Measurements from ENCODE around the gene CFAP161.
A peak's percentile ranks its signal among the peaks of the same experiment; 100 is the strongest.

The CFAP161 gene

DNA sequence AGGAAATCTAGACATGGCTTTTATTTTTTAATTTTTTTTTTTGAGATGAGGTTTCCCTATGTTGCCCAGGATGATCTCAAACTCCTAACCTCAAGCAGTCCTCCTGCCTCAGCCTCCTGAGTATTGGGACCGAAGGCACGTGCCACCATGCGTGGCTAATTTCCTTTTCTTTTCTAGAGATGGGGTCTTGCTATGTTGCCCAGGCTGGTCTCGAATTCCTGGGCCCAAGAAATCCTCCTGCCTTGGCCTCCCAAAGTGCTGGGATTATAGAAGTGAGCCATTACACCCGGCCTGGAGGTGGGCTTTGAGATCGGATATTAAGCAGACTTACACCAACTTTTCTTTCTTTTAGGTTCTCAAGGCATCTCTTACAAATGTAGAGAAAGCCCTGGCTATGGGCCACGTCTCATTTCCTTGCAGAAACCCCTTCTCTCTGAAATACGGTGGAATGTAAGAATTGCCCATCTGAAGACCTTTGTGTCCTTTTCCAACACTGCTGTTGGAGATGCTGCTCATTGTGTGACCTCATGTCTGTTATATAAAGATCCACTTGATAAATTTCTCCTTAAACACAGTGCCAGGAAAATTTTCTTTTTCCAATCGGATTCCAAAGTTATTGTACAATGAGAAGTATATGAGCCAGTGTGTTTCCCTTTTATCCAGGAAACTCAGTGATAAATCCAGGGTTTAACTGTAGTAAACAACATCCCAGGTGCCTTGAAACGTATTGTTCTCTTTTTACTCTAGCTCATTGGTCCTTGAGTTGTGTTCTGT, 36.8 kb upstream of the CFAP161 start:
- peak overlapping the region; percentile 2; the same call in 1 of the 2 replicates for H3K9ac ChIP-seq (ENCODE audit: low read length)
- H3K27ac ChIP-seq (ENCODE audit: low read length): peak overlapping the region; percentile 87; the same call in 1 of the 2 replicates
- H3K4me3 ChIP-seq (ENCODE audit: low read length): no peak overlapping the region
- peaks cover 23% of the 10 kb centered on the region for H3F3A ChIP-seq (ENCODE audit: insufficient read depth, low read length)
- no peaks in the 10 kb centered on the region; the same call in 1 of the 2 replicates for H3K27me3 ChIP-seq (replicated peaks; ENCODE audit: insufficient read depth, low read length)
- H2AFZ ChIP-seq (ENCODE audit: low read length): no peak overlapping the region
- peaks cover 23% of the 10 kb centered on the region for H3K4me1 ChIP-seq (ENCODE audit: low read length)
- no peaks in the 10 kb centered on the region for H3K36me3 ChIP-seq (replicated peaks; ENCODE audit: insufficient read depth, low read length)
- no peak for TF ChIP-seq EZH2 (optimal IDR thresholded peaks at IDR 0.05; ENCODE audit: low read depth, low read length)
- TF ChIP-seq EZH2phosphoT487 (IDR thresholded peaks at IDR 0.05; ENCODE audit: low read length): no peak
- TF ChIP-seq, protein P1, sequence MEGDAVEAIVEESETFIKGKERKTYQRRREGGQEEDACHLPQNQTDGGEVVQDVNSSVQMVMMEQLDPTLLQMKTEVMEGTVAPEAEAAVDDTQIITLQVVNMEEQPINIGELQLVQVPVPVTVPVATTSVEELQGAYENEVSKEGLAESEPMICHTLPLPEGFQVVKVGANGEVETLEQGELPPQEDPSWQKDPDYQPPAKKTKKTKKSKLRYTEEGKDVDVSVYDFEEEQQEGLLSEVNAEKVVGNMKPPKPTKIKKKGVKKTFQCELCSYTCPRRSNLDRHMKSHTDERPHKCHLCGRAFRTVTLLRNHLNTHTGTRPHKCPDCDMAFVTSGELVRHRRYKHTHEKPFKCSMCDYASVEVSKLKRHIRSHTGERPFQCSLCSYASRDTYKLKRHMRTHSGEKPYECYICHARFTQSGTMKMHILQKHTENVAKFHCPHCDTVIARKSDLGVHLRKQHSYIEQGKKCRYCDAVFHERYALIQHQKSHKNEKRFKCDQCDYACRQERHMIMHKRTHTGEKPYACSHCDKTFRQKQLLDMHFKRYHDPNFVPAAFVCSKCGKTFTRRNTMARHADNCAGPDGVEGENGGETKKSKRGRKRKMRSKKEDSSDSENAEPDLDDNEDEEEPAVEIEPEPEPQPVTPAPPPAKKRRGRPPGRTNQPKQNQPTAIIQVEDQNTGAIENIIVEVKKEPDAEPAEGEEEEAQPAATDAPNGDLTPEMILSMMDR (IDR thresholded peaks at IDR 0.05; ENCODE audit: low read length): no peak
- H3K79me2 ChIP-seq (ENCODE audit: low read length): no peaks in the 10 kb centered on the region
- no peaks in the 10 kb centered on the region for H3K9me3 ChIP-seq (replicated peaks; ENCODE audit: insufficient read depth, low read length)
- no peaks in the 10 kb centered on the region for H4K20me1 ChIP-seq (ENCODE audit: insufficient read depth, low read length)
- H3K9me2 ChIP-seq (replicated peaks; ENCODE audit: insufficient read depth, low read length): no peaks in the 10 kb centered on the region
- DNase-seq: no peak
- H3K4me2 ChIP-seq (ENCODE audit: low read depth, low read length): peak overlapping the region; percentile 56

DNA sequence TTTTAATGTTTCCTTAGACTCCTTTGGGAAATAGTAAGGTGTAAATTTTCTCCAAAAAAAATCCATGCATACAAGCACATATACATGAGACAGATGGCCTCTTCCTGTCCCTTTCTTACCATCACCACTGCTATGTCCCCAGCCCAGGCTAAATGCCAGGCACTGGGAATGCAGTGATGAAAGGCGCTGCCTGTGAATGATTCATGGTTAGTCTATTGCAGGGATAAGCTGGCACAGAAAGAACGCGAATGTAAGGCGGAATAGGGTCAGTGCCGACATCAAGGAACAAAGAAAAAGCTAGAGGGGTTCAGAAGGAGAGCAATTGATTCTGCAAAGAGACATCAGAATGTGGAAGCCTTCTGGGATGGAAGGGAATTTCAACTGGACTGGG, 36.2 kb upstream of the CFAP161 start:
- peaks cover 23% of the 10 kb centered on the region for H3K4me1 ChIP-seq (ENCODE audit: low read length)
- TF ChIP-seq EZH2 (optimal IDR thresholded peaks at IDR 0.05; ENCODE audit: low read depth, low read length): no peak
- no peak for TF ChIP-seq EZH2phosphoT487 (IDR thresholded peaks at IDR 0.05; ENCODE audit: low read length)
- TF ChIP-seq, protein P1 (IDR thresholded peaks at IDR 0.05; ENCODE audit: low read length): no peak
- no peaks in the 10 kb centered on the region for H3K9me3 ChIP-seq (replicated peaks; ENCODE audit: insufficient read depth, low read length)
- no peaks in the 10 kb centered on the region for H4K20me1 ChIP-seq (ENCODE audit: insufficient read depth, low read length)
- no peak overlapping the region for H2AFZ ChIP-seq (ENCODE audit: low read length)
- no peak overlapping the region for H3K4me3 ChIP-seq (ENCODE audit: low read length)
- H3K9ac ChIP-seq (ENCODE audit: low read length): no peak overlapping the region
- no peak for DNase-seq
- no peak overlapping the region for H3K4me2 ChIP-seq (ENCODE audit: low read depth, low read length)
- H3K79me2 ChIP-seq (ENCODE audit: low read length): no peaks in the 10 kb centered on the region
- H3F3A ChIP-seq (ENCODE audit: insufficient read depth, low read length): peaks cover 23% of the 10 kb centered on the region
- H3K9me2 ChIP-seq (replicated peaks; ENCODE audit: insufficient read depth, low read length): no peaks in the 10 kb centered on the region
- no peak overlapping the region for H3K27ac ChIP-seq (ENCODE audit: low read length)
- H3K36me3 ChIP-seq (replicated peaks; ENCODE audit: insufficient read depth, low read length): no peaks in the 10 kb centered on the region
- H3K27me3 ChIP-seq (replicated peaks; ENCODE audit: insufficient read depth, low read length): no peaks in the 10 kb centered on the region; the same call in 1 of the 2 replicates

DNA sequence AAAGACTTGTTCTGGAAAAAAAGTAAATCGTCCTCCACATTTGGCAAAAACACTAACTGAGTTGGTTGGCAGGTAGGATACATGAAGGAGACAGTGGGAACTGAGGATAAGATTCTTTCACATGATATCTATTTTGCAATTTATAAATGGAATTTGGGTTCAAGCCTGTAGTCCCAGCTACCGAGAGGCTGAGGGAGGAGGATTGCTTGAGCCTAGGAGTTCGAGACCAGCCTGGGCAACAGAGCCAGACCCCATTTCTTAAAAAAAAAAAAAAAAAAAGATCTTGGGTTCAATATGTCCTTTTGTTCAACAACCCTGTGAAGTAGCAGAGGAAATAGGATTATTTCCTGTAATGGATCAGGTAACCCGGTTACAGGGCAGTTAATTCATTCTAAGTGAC, 35.7 kb upstream of the CFAP161 start:
- peaks cover 23% of the 10 kb centered on the region for H3F3A ChIP-seq (ENCODE audit: insufficient read depth, low read length)
- no peak for DNase-seq
- no peaks in the 10 kb centered on the region for H3K9me2 ChIP-seq (replicated peaks; ENCODE audit: insufficient read depth, low read length)
- H3K27ac ChIP-seq (ENCODE audit: low read length): no peak overlapping the region
- H3K79me2 ChIP-seq (ENCODE audit: low read length): no peaks in the 10 kb centered on the region
- no peak overlapping the region for H3K9ac ChIP-seq (ENCODE audit: low read length)
- H2AFZ ChIP-seq (ENCODE audit: low read length): no peak overlapping the region
- H3K4me2 ChIP-seq (ENCODE audit: low read depth, low read length): no peak overlapping the region
- H4K20me1 ChIP-seq (ENCODE audit: insufficient read depth, low read length): no peaks in the 10 kb centered on the region
- peaks cover 23% of the 10 kb centered on the region for H3K4me1 ChIP-seq (ENCODE audit: low read length)
- no peaks in the 10 kb centered on the region for H3K36me3 ChIP-seq (replicated peaks; ENCODE audit: insufficient read depth, low read length)
- no peak overlapping the region for H3K4me3 ChIP-seq (ENCODE audit: low read length)
- TF ChIP-seq EZH2 (optimal IDR thresholded peaks at IDR 0.05; ENCODE audit: low read depth, low read length): no peak
- TF ChIP-seq, protein P1 (IDR thresholded peaks at IDR 0.05; ENCODE audit: low read length): no peak
- no peak for TF ChIP-seq EZH2phosphoT487 (IDR thresholded peaks at IDR 0.05; ENCODE audit: low read length)
- H3K9me3 ChIP-seq (replicated peaks; ENCODE audit: insufficient read depth, low read length): no peaks in the 10 kb centered on the region
- H3K27me3 ChIP-seq (replicated peaks; ENCODE audit: insufficient read depth, low read length): no peaks in the 10 kb centered on the region; the same call in 1 of the 2 replicates
